GM18861 (cell line): ENCODE data around the gene SHISA7.

Source experiments
- ATAC-seq: cut with Tn5 transposase; IDR thresholded peaks from one replicate; pipeline ENCODE4 v1.9.1; 2021; ENCODE audit not compliant: unreplicated experiment

Gene SHISA7

GRCh38 chr19:55443045-55443823, at the start of gene SHISA7:
Gene SHISA7, minus strand, starts transcription at chr19:55443300. Its CDS starts 437 bp downstream, at chr19:55442863.
- no peak for ATAC-seq

- ATAC-seq: no peak
Measured at GRCh38 chr19:55492362-55492944, 49.4 kb upstream of the SHISA7 start.

- no peak for ATAC-seq
Measured at GRCh38 chr19:55491546-55492360, 48.7 kb upstream of the SHISA7 start.

GRCh38 chr19:55490478-55491432, 47.7 kb upstream of the SHISA7 start:
- ATAC-seq: no peak

- ATAC-seq: no peak
Measured at GRCh38 chr19:55489711-55490477, 46.8 kb upstream of the SHISA7 start.

- ATAC-seq: no peak
Measured at GRCh38 chr19:55488986-55489710, 46.0 kb upstream of the SHISA7 start.

- ATAC-seq: no peak
Measured at GRCh38 chr19:55487924-55488687, 45.0 kb upstream of the SHISA7 start, which contains the start of gene SSC5D. Gene SSC5D, plus strand, starts transcription at chr19:55488436. Its CDS starts 154 bp downstream, at chr19:55488590.

GRCh38 chr19:55486971-55487923, 44.1 kb upstream of the SHISA7 start:
- ATAC-seq: no peak

GRCh38 chr19:55486043-55486970, 43.2 kb upstream of the SHISA7 start:
- no peak for ATAC-seq

GRCh38 chr19:55485439-55486011, 42.4 kb upstream of the SHISA7 start:
- no peak for ATAC-seq

- ATAC-seq: no peak
Measured at GRCh38 chr19:55484593-55485438, 41.7 kb upstream of the SHISA7 start, which contains the start of gene NAT14. Gene NAT14, plus strand, starts transcription at chr19:55485188. Its CDS starts 521 bp downstream, at chr19:55485709.

GRCh38 chr19:55483706-55484592, 40.8 kb upstream of the SHISA7 start:
- no peak for ATAC-seq

GRCh38 chr19:55482967-55483705, 40.0 kb upstream of the SHISA7 start:
- ATAC-seq: no peak
